GM19438 (cell line): ENCODE data around the gene ST6GAL2.

ENCODE experiments used
- ATAC-seq: cut with Tn5 transposase; IDR thresholded peaks from one replicate; pipeline ENCODE4 v1.9.1; 2021; ENCODE audit warnings: low read depth; ENCODE audit not compliant: unreplicated experiment

The ST6GAL2 gene

DNA sequence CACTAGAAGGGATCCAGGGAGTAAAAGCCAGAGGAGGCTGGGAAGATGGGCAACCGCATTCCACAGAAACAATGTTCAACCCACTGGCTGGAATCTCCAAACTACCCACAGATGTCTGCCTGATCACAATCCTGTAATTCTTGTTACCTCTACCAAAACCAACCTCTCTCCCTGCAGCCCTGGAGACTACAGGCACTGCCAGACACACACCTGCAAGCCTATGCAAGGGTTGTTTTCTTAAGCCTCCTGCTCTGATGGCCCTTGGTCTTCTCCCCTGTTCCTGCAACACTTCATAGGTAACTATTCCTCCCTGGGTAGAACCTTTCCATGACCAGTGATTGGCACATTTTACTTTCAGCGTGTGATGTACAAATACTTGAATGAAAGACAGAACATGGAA lies 21.9 kb downstream of the ST6GAL2 start:
- no peak for ATAC-seq

DNA sequence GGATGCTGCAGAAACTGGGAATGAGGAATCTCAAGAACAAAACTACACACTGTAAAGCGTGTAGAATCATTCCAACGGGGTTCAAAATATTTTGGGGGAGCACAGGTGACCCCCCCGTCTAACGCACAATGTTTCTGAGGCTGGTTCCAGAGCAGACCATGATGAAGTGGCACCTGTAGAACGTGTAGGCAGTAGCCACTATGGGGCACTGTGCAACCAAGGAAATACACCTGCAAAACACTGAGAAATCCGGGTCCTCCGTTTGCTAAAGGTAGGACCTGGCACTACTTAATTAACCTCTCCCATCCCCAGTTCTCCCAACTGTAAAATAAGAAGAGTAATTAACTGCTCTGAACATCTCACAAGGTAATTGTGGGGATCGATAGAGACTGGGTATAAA lies 22.6 kb downstream of the ST6GAL2 start:
- ATAC-seq = no peak

DNA sequence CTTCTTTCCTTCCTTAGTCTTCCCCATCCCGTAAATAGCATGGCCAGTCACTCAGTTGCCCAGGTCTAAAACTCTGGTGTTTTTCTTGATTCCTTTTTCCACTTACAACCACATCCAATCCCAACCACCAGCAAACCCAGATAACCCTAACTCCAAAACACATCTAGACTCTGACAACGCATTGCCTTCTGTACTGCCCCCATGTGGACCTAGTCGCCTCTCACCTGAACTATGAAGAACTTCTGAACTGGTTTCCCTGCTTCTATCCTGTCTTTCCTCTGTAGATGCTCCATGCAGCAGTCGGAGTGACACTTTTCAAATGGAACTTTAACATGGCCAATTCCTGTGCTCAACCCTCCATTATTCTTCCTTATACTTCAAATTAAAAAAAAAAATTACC lies 26.5 kb downstream of the ST6GAL2 start:
- no peak for ATAC-seq

DNA sequence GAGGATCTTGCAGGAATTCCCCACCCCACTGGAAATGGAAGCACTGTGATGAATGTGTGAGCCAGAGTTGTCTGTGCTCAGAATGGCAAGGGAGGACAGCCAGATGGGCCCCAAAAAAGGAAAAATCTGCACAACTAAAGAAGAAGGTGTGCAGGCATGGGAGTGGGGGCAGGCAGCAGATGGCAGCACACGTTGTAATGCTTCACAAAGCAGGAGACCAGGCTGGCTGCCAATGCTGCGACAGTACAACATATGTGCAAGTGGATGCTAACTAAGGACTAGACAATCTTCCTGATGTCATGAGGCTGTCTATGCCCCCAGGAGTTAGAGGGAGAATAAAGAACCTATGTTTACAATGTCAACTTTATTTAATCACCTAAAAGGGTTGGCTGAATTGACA lies 27.2 kb downstream of the ST6GAL2 start:
- ATAC-seq = no peak

DNA sequence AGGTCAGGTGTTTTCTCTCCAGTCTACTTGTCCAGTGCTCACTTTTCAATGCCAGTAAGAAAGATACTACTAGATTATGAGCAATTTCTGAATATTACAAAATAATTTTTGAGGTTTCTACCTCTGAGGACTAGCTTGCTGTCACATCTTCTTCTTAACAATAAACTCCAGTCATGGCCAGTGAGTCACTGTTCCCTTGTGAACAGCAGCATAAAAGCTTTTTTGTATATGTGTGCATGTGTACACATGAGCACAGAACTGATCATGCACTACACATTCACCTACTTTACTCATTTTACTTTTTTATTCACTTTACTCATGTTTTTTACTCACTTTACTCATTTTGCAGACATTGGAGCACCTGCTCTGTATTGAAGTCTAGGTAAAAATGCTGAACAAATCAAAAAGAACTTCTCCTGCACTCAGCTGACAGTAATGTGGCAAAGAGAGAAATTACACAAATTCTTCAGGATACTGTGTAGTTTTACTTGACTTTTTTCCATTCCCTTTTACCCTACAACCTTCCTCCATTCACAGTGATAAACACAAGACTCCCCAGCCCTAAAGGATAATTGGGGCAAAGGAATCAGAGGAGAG lies 28.0 kb downstream of the ST6GAL2 start:
- no peak for ATAC-seq

DNA sequence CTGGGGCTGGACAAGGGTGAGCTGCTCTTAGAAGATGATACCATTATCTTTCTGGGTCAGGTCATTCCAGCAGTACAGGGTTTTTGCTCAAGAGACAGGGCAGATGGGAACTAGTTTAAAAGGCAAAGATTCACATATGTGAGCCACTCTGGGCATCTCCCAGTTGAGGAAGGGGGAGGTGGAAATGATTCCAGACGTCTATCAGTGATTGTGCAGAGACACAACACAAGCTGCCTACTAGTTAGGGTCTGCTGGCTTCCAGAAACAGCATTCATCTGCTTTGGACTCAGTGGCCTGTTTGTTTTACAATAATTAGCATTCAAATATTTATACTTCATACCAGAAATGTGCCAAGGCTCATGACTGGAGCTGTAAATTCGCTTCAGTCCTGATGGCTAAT lies 32.3 kb downstream of the ST6GAL2 start:
- no peak for ATAC-seq

DNA sequence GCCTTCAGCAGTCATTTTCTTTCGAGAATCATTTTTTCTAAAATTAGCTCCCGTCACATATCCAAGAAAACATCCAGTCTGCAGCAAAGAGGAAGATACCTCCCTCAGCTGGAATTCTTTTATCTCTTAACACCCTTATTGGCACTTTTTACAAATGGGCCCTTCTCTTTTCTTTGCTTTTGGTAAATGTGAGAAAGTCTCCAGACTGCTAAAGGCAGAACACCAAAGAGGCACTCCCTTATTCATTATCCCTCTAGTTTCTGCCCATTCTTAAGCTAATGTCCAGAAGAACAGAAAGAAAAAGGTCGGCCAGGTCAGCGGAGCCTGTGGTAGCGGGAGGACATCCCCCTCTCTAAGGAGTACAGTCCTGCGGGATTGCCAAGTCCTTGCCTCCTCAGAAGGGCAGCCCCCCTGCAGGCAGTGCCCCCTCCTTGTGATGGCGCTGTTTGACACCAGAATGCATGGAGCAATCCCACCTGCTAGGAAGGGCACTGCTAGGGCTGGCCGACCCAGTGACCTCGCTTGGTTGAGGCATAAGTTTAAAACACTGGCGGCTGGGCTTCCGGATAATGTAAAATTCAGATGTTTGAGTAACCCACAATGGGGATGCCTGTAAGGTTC lies 34.0 kb downstream of the ST6GAL2 start:
- ATAC-seq = no peak

DNA sequence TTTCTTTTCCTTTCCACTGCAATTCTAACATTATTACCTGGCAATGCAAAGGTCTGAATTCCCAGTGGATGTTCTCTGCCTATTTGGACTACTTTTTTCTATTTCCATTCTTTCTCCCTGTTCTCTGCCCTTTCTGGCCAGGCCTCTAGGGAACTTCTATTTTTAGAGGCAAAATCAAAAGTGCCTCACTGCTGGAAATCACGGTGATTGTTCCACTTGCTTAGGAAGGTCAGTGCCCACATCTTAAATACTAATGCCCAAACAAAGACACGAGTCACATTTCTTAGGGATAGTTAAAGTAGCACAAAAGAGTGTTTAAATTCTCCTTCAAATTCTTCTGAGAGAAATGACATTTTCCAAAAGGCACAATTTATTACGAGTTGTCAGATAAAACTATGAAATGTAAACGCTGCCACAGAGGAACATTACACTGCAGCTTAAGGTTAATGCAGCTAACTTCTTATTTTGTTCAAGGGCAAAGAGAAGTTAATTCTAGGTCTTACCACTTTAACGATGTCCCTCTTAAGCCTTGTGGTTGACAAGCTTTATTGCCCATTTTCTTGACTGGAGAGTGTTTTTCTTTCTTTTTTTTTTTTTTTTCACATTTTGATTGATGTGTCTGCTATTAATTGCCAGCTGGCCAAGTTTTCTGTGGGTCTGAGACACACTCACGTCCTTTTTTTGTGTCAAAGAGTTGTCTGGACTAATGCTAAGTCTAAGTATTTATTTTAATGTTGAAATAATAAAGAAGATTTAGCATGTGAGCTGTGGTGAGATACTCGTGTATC lies 34.7 kb downstream of the ST6GAL2 start:
- ATAC-seq = no peak

DNA sequence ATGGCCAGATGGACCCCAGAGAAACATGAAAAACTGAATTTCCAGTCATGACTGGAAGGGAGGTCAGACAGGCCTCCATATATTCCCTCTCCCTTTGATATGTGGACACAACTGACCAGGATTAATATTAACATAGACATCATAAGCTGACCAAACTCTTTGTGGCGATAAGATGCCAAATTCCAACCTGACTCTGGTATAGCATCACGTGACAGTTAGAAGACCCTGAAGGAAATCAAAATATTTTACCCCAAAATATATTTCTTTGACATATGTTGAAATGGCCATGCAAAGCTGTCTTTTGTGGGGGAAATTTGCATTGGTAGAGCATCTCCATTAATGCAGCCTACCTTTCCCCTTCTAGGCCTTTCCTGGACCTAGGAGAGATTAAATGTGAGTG lies 36.7 kb downstream of the ST6GAL2 start:
- ATAC-seq = no peak

DNA sequence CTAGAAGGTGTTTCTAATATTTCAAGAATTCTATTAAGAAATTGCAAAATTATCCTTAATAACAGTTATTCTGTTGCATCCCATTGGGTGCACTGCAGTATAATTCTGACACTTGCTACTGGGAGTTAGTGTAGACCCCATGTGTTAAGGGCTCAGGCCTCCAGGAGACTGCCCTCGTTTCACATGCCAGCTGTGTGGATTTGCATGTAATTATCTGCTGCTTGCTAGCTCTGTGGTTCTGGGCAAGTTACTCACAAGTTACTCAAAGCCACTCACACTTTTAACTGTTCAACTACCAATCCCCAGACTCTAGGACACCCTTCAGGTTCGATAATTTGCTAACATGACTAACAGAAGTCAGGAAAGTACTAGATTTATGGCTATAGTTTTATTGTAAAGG lies 38.6 kb downstream of the ST6GAL2 start:
- ATAC-seq = no peak

DNA sequence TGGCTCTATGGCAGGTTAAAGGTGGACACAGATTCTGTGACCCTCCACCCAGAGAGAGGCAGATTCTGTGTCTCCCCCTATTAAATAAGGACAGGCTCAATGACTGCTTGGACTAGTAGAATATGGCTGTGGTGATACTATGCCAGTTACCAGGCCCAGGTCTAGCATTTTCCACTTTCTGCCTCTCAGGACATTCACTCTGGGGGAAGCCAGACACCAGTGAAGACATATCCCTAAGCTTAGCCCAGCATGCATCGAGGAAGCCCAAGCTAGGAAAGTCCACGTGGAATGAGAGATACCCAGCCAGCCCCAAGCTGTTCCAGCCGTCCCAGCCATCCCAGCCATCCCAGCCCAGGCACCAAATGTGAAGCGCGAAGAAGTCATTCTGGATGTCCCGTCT lies 40.3 kb downstream of the ST6GAL2 start:
- no peak for ATAC-seq

DNA sequence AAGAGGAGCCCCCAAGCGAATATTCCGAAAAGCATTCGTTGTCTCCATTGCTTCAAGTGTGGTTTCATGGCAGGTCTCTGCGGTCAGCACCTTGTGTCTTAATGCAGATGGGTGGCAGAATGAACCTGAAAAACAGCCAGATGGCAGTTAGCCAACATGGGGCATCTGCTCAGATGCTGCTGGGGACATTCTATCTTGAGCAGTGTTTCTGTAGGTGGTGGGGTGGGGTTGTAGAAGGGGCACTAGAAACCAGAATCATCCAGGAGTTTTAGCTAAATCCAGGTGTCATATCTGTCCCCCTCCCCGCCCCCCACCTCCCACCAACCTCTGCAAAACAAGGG lies 42.1 kb downstream of the ST6GAL2 start:
- no peak for ATAC-seq

DNA sequence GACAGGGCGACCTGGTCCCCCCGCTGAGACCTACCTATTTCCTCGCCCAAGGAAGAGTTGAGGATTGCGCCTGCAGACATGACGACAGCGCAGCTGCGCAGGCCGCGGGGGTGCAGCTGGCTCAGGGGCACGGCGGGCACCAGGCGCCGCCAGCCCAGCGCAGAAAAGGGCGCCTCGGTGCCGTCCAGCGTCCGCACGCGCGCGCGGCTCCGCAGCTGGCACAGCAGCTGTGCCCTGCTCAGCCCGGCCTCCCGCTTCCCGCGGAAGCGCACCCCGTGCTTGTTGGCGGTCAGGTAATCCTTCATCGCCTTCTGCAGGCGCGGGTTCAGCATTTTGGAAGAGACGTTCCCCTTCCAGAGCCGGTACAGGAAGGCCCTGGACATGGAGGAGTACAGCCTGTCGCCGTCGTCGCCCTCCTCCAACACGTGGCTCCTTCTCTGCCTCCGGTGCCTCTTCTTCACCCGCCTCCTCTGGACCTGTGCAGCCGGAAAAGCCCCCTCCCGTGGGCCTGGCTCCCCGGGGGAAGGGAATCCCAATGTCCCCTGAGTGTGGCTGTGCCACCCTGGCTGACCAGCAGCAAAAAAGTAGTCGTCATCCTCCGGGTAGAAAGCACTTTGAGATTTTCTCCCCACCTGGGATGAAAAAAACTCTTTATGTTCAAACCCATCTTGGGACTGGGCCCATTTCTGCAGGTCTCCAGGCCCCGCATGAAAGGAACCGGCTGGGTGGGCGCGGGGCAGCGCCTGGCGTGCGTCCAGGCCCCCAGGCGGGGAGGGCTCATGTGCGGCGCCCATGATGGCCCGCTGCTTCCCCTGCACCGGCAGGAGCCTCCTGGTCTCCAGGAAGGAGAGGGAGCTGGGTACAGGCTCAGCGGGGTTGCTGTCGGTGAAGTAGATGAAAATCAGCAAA lies 42.7 kb downstream of the ST6GAL2 start:
- ATAC-seq = no peak

DNA sequence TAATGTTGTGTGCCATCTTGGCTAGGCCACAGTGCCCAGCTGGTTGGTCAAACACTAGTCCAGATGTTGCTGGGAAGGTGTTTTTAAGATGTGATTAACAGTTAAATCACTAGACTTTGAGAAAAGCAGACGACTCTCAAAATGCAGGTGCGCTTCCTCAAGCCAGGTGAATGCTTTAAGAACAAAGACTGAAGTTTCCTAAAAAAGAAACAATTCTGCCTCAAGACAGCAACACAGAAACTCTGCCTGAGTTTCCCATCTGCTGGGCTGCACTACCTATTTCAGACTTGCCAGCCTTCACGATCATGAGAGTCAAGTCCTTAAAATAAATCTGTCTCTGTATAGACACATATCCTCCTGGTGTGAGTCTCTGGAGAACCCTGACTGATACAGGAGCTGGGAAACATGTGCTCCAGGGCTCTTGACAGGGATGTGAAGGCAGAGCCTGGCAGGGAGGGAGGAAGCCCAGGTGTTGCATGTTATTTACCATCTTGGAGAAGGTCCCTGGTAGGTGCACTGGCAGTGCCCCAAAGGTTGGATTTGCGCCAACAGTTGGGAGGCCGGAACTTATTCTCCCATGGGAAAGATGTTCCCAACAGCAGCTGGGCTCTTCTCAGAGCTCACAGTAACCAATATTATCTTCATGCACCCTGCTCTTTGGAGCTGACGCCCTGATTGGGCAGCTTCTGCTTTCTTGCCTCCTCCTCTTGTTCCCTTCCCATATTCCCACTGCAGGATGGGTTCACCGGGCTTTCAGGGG lies 43.9 kb downstream of the ST6GAL2 start:
- ATAC-seq = no peak

DNA sequence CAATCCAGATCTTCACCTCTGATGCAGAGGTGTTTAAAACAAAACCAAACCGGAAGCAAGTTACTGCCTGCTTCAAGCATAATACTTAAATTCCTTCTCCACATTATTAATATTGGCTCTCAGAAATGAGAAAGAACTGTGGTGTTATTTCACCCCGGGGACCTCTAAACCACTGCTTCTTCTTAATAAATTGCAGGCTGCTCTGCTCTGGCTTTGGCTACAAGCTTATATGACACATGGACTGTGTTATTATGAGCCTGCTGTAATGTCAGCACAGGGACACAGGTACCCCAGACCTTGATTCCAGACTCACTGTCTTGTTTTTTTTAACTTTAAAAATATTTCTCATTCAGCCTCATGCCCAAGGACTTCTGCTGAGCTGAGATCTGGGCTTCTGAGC lies 45.1 kb downstream of the ST6GAL2 start:
- ATAC-seq = no peak

DNA sequence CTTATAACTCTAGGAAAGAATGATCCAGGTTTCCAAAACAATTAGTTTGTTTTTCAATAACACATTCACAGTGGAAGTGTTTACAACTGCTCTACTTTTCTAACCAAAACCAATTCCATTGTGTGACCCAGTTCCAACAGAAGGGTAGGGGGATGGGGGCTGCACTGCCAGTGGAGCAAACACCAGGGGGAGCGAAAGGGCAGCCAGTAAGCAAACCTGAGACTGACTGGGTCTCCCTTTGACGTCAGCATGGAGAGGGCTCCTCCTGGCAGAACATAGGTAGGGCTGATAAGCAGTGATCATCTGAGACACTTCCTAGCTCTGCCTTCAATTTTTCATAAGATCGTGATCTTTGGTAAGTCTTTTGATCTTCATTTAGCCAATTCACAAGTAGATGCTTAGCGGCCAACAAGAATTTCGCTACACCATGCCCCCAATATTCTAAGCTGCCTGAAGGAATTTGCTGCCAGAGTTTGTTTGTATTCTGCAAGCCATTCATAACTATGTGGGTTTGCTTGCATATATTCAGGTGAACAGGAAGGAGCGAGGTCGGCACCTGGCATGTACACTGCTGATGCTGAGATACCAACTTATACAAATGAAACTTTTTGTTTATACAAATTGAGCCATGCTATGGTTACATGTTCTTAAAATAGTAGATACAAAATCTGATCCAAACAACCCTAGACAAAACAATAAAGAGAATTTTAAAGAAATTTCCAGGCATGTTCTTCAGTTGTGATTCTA lies 45.9 kb downstream of the ST6GAL2 start:
- ATAC-seq = no peak

DNA sequence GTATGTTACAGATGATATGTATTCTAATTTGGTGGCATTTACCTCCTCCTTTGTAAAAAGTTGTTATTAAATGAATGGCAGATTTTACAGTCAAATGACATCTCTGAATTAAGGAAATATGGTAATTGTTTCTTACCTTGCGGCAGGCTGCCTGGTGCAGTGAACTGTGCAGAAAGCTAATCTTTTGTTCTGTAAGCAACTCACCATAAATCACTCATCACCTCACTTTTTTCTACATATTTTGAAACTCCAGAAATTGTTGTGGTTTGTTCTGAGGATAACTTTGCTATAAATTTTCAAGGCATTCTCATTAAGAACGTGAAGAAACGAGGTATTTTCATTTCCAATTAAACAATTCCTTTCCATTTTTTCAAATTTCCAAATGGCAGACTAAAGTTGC lies 52.7 kb downstream of the ST6GAL2 start:
- no peak for ATAC-seq

DNA sequence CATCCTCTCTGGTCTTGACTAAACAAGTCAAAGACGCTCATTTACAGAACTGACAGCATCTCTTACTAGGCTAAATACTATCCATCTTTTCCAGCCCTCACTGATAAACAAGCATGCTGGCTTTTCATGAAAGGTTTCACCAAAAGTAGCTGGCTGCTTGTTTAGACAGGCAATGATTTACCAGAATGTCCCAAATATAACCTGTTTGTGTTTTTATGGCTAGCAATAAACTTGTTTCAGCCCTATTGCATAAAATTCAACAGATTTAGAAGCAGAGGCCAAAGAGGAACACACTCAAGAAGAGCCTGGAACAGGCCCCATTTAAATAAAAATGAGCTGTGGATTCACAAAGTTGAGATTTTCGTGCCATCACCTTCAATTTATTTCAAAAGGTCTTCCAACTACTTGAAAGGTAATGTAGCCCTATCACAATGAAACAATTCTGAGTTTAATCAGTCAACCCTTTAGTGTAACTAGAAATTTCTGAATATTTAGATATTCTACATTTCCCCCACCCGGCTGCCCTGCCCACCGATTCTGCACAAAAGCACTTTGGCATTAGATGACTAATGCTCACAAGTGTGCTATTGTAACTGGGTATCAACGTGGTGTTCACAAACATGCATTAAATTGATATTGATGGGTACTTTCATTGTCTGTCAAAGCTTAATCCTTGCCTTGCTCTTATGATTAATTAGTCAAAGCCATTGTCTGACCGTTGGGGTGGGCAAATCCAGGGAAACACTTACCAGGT lies 54.0 kb downstream of the ST6GAL2 start:
- ATAC-seq = no peak

DNA sequence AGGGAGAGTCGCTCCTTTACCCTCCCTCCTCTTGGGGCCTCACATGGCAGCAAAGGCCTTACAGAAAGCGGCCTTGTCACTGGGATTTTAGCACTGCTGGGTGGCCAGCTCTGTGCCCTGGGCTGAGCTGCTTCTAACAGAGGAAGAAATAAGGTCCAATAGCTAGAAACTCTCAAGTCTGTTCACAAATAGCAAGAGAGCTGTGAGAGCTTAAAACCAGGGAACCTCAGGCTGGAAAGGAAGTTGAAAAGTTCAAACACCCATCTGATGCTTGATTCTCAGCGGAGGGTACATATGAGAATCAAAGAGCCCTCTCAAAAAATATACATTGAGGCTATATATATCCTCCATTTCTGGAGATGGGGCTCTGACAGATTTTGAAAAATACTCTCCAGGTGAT lies 54.7 kb downstream of the ST6GAL2 start:
- ATAC-seq = no peak
